Caco-2 (cell line): ENCODE measurements around the gene MED26. TPM values are rescaled to one million over a fixed set of nuclear protein-coding genes. Genes with fewer than 3 reads are reported as not detected.

Source experiments
- BruUV-seq: library from RNA; stranded (reverse); fragments of 400-500 nt; replicated peaks from 2 replicates; lab custom pipeline; 2021; lab: Mats Ljungman, UMichigan
- CTCF ChIA-PET: fragments of 300-600 bp; sonication (Branson Sonifier 250); formaldehyde crosslinking; loops from one replicate; lab custom pipeline; 2022; ENCODE audit warnings: antibody characterized with exemption; lab: Charles Lee
- POLR2A ChIA-PET: fragments of 300-600 bp; sonication (Branson Sonifier 250); formaldehyde crosslinking; loops from one replicate; lab custom pipeline; 2022; ENCODE audit warnings: antibody characterized with exemption; lab: Charles Lee
- DNase-seq, 2 experiments: peaks; one replicate each; pipeline versions ENCODE4 v3.0.0 to v3.0.0-alpha.2; 2020 to 2022
- H3K27me3 ChIP-seq: replicated peaks from 2 replicates; pipeline ENCODE4 v1.6.0; 2011; ENCODE audit warnings: low read length; ENCODE audit not compliant: control insufficient read depth, insufficient read depth
- H3K36me3 ChIP-seq: 2 replicates; pipeline ENCODE4 v1.5.1; 2011; ENCODE audit warnings: low read length; ENCODE audit not compliant: control insufficient read depth, insufficient read depth
- H3K4me1 ChIP-seq: fragments of 250-450 bp; sonication (Bioruptor Pico); 2 replicates; pipeline ENCODE4 v1.5.1; 2020; ENCODE audit warnings: mild to moderate bottlenecking
- H3K4me3 ChIP-seq: 2 replicates; pipeline ENCODE4 v1.5.1; 2011; ENCODE audit warnings: low read depth, mild to moderate bottlenecking, control low read depth, low read length
- H3K9me3 ChIP-seq: fragments of 250-450 bp; sonication (Bioruptor Pico); 2 replicates; pipeline ENCODE4 v1.5.1; 2020; ENCODE audit warnings: mild to moderate bottlenecking, moderate library complexity
- H3K27ac Mint-ChIP-seq: one replicate; pipeline ENCODE4 v1.8.0; 2022; ENCODE audit warnings: mixed read lengths; ENCODE audit not compliant: unreplicated experiment
- H3K27me3 Mint-ChIP-seq: one replicate; pipeline ENCODE4 v1.8.0; 2022; ENCODE audit warnings: mixed read lengths; ENCODE audit not compliant: insufficient read depth, unreplicated experiment
- H3K36me3 Mint-ChIP-seq: one replicate; pipeline ENCODE4 v1.8.0; 2022; ENCODE audit warnings: mild to moderate bottlenecking, mixed read lengths; ENCODE audit not compliant: insufficient read depth, unreplicated experiment
- H3K4me1 Mint-ChIP-seq: one replicate; pipeline ENCODE4 v1.8.0; 2022; ENCODE audit warnings: low read depth, mixed read lengths; ENCODE audit not compliant: unreplicated experiment
- H3K4me3 Mint-ChIP-seq: one replicate; pipeline ENCODE4 v1.8.0; 2022; ENCODE audit warnings: mild to moderate bottlenecking, moderate library complexity, mixed read lengths; ENCODE audit not compliant: unreplicated experiment
- H3K9me3 Mint-ChIP-seq: one replicate; pipeline ENCODE4 v1.8.0; 2022; ENCODE audit warnings: mixed read lengths; ENCODE audit not compliant: unreplicated experiment
- CTCF ChIP-seq, 2 experiments: fragments of 200-600 bp in 1 of 2; IDR thresholded peaks; 1 replicate in 1 of 2; 2 replicates in 1 of 2; pipeline versions ENCODE4 v1.5.1 to v1.8.0; 2011 to 2022; ENCODE audit warnings: antibody characterized with exemption in 1 of 2, control low read depth in 1 of 2, inconsistent platforms in 1 of 2, low read depth in 1 of 2, low read length in 1 of 2, mild to moderate bottlenecking in 1 of 2, moderate library complexity in 1 of 2; ENCODE audit not compliant: insufficient read depth in 1 of 2, severe bottlenecking in 1 of 2, unreplicated experiment in 1 of 2
- intact Hi-C: fragments of 100-400 bp; cut with micrococcal nuclease; formaldehyde crosslinking; loops from one replicate; pipeline ENCODE4 v1.10.0; 2022; ENCODE audit not compliant: unreplicated experiment
- total RNA-seq: library from RNA; stranded (reverse); gene quantifications from 2 replicates; pipeline ENCODE4 v1.2.3, GENCODE V29; 2022

MED26 gene
- total RNA-seq, 1 experiment from 2014 or later: 11.4 TPM

- peaks cover 2% of the 10 kb centered on the region; the same call in 1 of the 2 replicates for H3K36me3 ChIP-seq
Observed at GRCh38 chr19:16619457-16619856, 8.5 kb downstream of the MED26 start.

GRCh38 chr19:16618248-16618647 is 9.8 kb downstream of the MED26 start:
- H3K36me3 ChIP-seq: no peaks in the 10 kb centered on the region
- no peaks in the 10 kb centered on the region for H3K27me3 ChIP-seq
- POLR2A ChIA-PET: no interaction called here
- H3K4me1 ChIP-seq: peaks cover 8% of the 10 kb centered on the region
- H3K4me3 ChIP-seq: no peak overlapping the region
- peaks cover 11% of the 10 kb centered on the region for H3K36me3 Mint-ChIP-seq
- H3K4me3 Mint-ChIP-seq: no peak overlapping the region
- H3K4me1 Mint-ChIP-seq: peaks cover 7% of the 10 kb centered on the region
- BruUV-seq: no TSS peak
- H3K27me3 Mint-ChIP-seq: no peaks in the 10 kb centered on the region
- intact Hi-C loops: no loop called here
- CTCF ChIA-PET: no interaction called here
- no peaks in the 10 kb centered on the region for H3K9me3 ChIP-seq
- H3K27ac Mint-ChIP-seq: no peak overlapping the region
- DNase-seq: no peak
- no peaks in the 10 kb centered on the region for H3K9me3 Mint-ChIP-seq
- TF ChIP-seq CTCF (IDR thresholded peaks at IDR 0.05; ENCODE audit: insufficient read depth in 1 of 2, low read depth in 1 of 2, low read length in 1 of 2, severe bottlenecking in 1 of 2, unreplicated experiment in 1 of 2): no peak

More at GRCh38 chr19:16619457-16619856, 8.5 kb downstream of the MED26 start:
- POLR2A ChIA-PET: no interaction called here
- Mint-ChIP-seq H3K4me3 (no peak overlapping the region), H3K27me3 (no peaks in the 10 kb centered on the region), H3K9me3 (no peaks in the 10 kb centered on the region), H3K4me1 (peaks cover 7% of the 10 kb centered on the region), H3K36me3 (peaks cover 15% of the 10 kb centered on the region), H3K27ac (no peak overlapping the region)
- TF ChIP-seq CTCF (IDR thresholded peaks at IDR 0.05; ENCODE audit: insufficient read depth in 1 of 2, low read depth in 1 of 2, low read length in 1 of 2, severe bottlenecking in 1 of 2, unreplicated experiment in 1 of 2): no peak
- intact Hi-C loops: no loop called here
- BruUV-seq: no TSS peak
- DNase-seq: no peak
- Histone ChIP-seq H3K27me3 (no peaks in the 10 kb centered on the region), H3K4me3 (no peak overlapping the region), H3K9me3 (no peaks in the 10 kb centered on the region), H3K4me1 (peaks cover 8% of the 10 kb centered on the region)
- CTCF ChIA-PET: no interaction called here

- H3K4me3 Mint-ChIP-seq: no peak overlapping the region
- TF ChIP-seq CTCF (IDR thresholded peaks at IDR 0.05; ENCODE audit: insufficient read depth in 1 of 2, low read depth in 1 of 2, low read length in 1 of 2, severe bottlenecking in 1 of 2, unreplicated experiment in 1 of 2): no peak
- H3K4me1 Mint-ChIP-seq: peaks cover 7% of the 10 kb centered on the region
- CTCF ChIA-PET: interaction anchor here (0.6 kb wide), 1 partner anchor 31 kb away, joined by 7 read pairs; no protein-coding TSS in a partner anchor
- H3K9me3 Mint-ChIP-seq: no peaks in the 10 kb centered on the region
- Histone ChIP-seq H3K4me3 (no peak overlapping the region), H3K36me3 (no peaks in the 10 kb centered on the region), H3K27me3 (no peaks in the 10 kb centered on the region), H3K4me1 (peaks cover 6% of the 10 kb centered on the region), H3K9me3 (no peaks in the 10 kb centered on the region)
- H3K27ac Mint-ChIP-seq: no peak overlapping the region
- DNase-seq: no peak
- POLR2A ChIA-PET: no interaction called here
- H3K36me3 Mint-ChIP-seq: peaks cover 18% of the 10 kb centered on the region
- no peaks in the 10 kb centered on the region for H3K27me3 Mint-ChIP-seq
- BruUV-seq: no TSS peak
- intact Hi-C loops: no loop called here
Observed at GRCh38 chr19:16615808-16616207, 12.2 kb downstream of the MED26 start.
